ENCODE data around the gene SLC17A4.

DNA sequence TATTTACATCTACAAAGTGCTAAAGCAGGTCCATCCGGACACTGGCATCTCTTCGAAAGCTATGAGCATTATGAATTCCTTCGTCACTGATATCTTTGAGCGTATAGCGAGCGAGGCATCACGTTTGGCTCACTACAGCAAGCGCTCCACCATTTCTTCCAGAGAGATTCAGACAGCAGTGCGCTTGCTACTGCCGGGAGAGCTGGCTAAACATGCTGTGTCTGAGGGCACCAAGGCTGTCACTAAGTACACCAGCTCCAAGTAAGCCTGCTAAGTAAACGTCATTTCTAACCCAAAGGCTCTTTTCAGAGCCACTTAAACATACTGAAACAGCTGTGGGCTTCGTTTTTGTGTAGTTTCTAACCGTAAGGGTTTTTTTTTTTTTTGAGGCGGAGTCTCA lies 27.5 kb upstream of the SLC17A4 start:
- TF ChIP-seq, protein P1, sequence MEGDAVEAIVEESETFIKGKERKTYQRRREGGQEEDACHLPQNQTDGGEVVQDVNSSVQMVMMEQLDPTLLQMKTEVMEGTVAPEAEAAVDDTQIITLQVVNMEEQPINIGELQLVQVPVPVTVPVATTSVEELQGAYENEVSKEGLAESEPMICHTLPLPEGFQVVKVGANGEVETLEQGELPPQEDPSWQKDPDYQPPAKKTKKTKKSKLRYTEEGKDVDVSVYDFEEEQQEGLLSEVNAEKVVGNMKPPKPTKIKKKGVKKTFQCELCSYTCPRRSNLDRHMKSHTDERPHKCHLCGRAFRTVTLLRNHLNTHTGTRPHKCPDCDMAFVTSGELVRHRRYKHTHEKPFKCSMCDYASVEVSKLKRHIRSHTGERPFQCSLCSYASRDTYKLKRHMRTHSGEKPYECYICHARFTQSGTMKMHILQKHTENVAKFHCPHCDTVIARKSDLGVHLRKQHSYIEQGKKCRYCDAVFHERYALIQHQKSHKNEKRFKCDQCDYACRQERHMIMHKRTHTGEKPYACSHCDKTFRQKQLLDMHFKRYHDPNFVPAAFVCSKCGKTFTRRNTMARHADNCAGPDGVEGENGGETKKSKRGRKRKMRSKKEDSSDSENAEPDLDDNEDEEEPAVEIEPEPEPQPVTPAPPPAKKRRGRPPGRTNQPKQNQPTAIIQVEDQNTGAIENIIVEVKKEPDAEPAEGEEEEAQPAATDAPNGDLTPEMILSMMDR (IDR thresholded peaks at IDR 0.05; ENCODE audit: low read length), result no peak
- no peak for TF ChIP-seq EZH2 (optimal IDR thresholded peaks at IDR 0.05; ENCODE audit: low read depth, low read length)
- TF ChIP-seq EZH2phosphoT487 (IDR thresholded peaks at IDR 0.05; ENCODE audit: low read length), result no peak

Measured in MM.1S (cell line).